Measurements from ENCODE around the gene TSHR. TPM values are rescaled to one million over a fixed set of nuclear protein-coding genes. Genes with fewer than 3 reads are reported as not detected.

Gene TSHR
- total RNA-seq, 1 experiment from 2014 or later, result not detected

DNA sequence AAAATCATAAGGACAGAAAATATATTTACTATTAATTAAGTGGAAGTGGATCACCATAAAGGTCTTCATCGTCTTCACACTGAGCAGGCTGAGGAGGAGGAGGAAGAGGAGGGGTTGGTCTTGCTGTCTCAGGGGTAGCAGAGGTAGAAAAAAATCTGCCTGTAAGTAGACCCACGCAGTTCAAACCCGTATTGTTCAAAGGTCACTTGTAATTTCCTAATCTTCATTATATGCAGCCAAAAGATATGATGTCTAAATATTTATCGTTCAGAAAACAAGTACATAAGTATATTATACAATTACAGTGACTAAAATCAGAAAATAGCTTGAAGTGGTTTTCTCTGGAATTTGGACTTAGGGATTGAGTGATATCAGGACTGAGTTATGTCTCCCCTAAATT lies 193.2 kb downstream of the TSHR start:
- ATAC-seq, result no peak
- Mint-ChIP-seq H3K27ac (no peak overlapping the region), H3K4me1 (no peaks in the 10 kb centered on the region), H3K9me3 (no peaks in the 10 kb centered on the region), H3K36me3 (no peaks in the 10 kb centered on the region), H3K27me3 (ENCODE audit: low read depth) (no peaks in the 10 kb centered on the region), H3K4me3 (no peak overlapping the region)
- no peak for TF ChIP-seq ATF1 (CRISPR knock-in tag; IDR thresholded peaks at IDR 0.05)
- TF ChIP-seq JUN (CRISPR knock-in tag; IDR thresholded peaks at IDR 0.05), result no peak
- no peak for TF ChIP-seq PRRX2 (CRISPR knock-in tag; IDR thresholded peaks at IDR 0.05)
- TF ChIP-seq KAT7 (CRISPR knock-in tag; IDR thresholded peaks at IDR 0.05; ENCODE audit: borderline replicate concordance), result no peak
- no peak for TF ChIP-seq ZNF263 (CRISPR knock-in tag; IDR thresholded peaks at IDR 0.05; ENCODE audit: low read depth)
- TF ChIP-seq, protein P1, sequence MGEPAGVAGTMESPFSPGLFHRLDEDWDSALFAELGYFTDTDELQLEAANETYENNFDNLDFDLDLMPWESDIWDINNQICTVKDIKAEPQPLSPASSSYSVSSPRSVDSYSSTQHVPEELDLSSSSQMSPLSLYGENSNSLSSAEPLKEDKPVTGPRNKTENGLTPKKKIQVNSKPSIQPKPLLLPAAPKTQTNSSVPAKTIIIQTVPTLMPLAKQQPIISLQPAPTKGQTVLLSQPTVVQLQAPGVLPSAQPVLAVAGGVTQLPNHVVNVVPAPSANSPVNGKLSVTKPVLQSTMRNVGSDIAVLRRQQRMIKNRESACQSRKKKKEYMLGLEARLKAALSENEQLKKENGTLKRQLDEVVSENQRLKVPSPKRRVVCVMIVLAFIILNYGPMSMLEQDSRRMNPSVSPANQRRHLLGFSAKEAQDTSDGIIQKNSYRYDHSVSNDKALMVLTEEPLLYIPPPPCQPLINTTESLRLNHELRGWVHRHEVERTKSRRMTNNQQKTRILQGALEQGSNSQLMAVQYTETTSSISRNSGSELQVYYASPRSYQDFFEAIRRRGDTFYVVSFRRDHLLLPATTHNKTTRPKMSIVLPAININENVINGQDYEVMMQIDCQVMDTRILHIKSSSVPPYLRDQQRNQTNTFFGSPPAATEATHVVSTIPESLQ (CRISPR knock-in tag; IDR thresholded peaks at IDR 0.05), result no peak
- ChIA-PET CTCF (no interaction called here), POLR2A (no interaction called here)
- no peak for DNase-seq (ENCODE audit: low spot score)

DNA sequence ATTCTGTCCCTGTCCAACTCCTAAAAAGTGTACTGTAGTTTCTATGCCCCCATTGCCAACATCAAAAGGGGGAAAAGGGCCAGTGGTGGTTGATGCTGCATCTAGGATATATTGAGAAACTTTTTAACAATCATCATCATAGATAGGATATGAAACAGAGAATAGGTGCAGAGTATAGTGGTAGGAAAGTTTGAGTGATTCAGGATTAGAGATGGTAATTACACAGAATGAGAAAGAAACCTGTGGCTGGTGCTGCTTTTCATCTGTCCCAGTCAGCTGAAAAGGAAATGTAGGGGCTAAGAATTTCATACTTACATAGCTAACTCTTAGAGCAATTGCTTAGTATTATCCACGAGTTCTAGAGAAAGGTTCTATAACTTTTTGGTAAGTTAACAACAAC lies 197.8 kb downstream of the TSHR start:
- Mint-ChIP-seq H3K4me1 (no peaks in the 10 kb centered on the region), H3K36me3 (no peaks in the 10 kb centered on the region), H3K4me3 (no peak overlapping the region), H3K27me3 (ENCODE audit: low read depth) (no peaks in the 10 kb centered on the region), H3K9me3 (peaks cover 5% of the 10 kb centered on the region; the same call in 1 of the 2 replicates), H3K27ac (no peak overlapping the region)
- DNase-seq (ENCODE audit: low spot score) (no peak), ATAC-seq (no peak)
- ChIA-PET CTCF (no interaction called here), POLR2A (no interaction called here)
- TF ChIP-seq, protein P2, sequence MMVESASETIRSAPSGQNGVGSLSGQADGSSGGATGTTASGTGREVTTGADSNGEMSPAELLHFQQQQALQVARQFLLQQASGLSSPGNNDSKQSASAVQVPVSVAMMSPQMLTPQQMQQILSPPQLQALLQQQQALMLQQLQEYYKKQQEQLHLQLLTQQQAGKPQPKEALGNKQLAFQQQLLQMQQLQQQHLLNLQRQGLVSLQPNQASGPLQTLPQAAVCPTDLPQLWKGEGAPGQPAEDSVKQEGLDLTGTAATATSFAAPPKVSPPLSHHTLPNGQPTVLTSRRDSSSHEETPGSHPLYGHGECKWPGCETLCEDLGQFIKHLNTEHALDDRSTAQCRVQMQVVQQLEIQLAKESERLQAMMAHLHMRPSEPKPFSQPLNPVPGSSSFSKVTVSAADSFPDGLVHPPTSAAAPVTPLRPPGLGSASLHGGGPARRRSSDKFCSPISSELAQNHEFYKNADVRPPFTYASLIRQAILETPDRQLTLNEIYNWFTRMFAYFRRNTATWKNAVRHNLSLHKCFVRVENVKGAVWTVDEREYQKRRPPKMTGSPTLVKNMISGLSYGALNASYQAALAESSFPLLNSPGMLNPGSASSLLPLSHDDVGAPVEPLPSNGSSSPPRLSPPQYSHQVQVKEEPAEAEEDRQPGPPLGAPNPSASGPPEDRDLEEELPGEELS (CRISPR knock-in tag; IDR thresholded peaks at IDR 0.05), result no peak
- TF ChIP-seq MYBL2 (CRISPR knock-in tag; IDR thresholded peaks at IDR 0.05) (no peak), MLX (CRISPR knock-in tag; IDR thresholded peaks at IDR 0.05) (no peak), ELF4 (CRISPR knock-in tag; IDR thresholded peaks at IDR 0.05; ENCODE audit: low read depth) (no peak), RELA (CRISPR knock-in tag; IDR thresholded peaks at IDR 0.05; ENCODE audit: borderline replicate concordance) (no peak), NFYB (CRISPR knock-in tag; conservative IDR thresholded peaks at IDR 0.05; ENCODE audit: low read depth) (no peak), FOXJ3 (CRISPR knock-in tag; IDR thresholded peaks at IDR 0.05; ENCODE audit: borderline replicate concordance) (no peak), NFE2L1 (CRISPR knock-in tag; IDR thresholded peaks at IDR 0.05) (no peak), ATF3 (CRISPR knock-in tag; conservative IDR thresholded peaks at IDR 0.05) (no peak), CTCF (IDR thresholded peaks at IDR 0.05) (no peak), ERG (CRISPR knock-in tag; IDR thresholded peaks at IDR 0.05) (no peak), MXD4 (CRISPR knock-in tag; IDR thresholded peaks at IDR 0.05; ENCODE audit: borderline replicate concordance) (no peak)
- TF ChIP-seq, protein P3, sequence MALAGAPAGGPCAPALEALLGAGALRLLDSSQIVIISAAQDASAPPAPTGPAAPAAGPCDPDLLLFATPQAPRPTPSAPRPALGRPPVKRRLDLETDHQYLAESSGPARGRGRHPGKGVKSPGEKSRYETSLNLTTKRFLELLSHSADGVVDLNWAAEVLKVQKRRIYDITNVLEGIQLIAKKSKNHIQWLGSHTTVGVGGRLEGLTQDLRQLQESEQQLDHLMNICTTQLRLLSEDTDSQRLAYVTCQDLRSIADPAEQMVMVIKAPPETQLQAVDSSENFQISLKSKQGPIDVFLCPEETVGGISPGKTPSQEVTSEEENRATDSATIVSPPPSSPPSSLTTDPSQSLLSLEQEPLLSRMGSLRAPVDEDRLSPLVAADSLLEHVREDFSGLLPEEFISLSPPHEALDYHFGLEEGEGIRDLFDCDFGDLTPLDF (CRISPR knock-in tag; IDR thresholded peaks at IDR 0.05), result no peak
- TF ChIP-seq, protein P4, sequence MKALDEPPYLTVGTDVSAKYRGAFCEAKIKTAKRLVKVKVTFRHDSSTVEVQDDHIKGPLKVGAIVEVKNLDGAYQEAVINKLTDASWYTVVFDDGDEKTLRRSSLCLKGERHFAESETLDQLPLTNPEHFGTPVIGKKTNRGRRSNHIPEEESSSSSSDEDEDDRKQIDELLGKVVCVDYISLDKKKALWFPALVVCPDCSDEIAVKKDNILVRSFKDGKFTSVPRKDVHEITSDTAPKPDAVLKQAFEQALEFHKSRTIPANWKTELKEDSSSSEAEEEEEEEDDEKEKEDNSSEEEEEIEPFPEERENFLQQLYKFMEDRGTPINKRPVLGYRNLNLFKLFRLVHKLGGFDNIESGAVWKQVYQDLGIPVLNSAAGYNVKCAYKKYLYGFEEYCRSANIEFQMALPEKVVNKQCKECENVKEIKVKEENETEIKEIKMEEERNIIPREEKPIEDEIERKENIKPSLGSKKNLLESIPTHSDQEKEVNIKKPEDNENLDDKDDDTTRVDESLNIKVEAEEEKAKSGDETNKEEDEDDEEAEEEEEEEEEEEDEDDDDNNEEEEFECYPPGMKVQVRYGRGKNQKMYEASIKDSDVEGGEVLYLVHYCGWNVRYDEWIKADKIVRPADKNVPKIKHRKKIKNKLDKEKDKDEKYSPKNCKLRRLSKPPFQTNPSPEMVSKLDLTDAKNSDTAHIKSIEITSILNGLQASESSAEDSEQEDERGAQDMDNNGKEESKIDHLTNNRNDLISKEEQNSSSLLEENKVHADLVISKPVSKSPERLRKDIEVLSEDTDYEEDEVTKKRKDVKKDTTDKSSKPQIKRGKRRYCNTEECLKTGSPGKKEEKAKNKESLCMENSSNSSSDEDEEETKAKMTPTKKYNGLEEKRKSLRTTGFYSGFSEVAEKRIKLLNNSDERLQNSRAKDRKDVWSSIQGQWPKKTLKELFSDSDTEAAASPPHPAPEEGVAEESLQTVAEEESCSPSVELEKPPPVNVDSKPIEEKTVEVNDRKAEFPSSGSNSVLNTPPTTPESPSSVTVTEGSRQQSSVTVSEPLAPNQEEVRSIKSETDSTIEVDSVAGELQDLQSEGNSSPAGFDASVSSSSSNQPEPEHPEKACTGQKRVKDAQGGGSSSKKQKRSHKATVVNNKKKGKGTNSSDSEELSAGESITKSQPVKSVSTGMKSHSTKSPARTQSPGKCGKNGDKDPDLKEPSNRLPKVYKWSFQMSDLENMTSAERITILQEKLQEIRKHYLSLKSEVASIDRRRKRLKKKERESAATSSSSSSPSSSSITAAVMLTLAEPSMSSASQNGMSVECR (CRISPR knock-in tag; IDR thresholded peaks at IDR 0.05; ENCODE audit: borderline replicate concordance), result no peak
